Retinal pigment epithelial cell (primary cell): ENCODE results near the gene ATPAF1.
"Not testable (repeated sequence)": the region's sequence is repeated elsewhere in the genome, so short reads cannot be mapped to it uniquely, and the experiment has no call there.

Experiments
- DNase-seq: peaks from one replicate; pipeline ENCODE4 v3.0.0-alpha.2; 2010; ENCODE audit warnings: low read depth
- H3K4me3 ChIP-seq: 2 replicates; pipeline ENCODE4 v1.5.1; 2011; ENCODE audit warnings: mild to moderate bottlenecking, low read length, control low read depth, moderate library complexity
- TF ChIP-seq, protein P1 (sequence below): conservative IDR thresholded peaks from 2 replicates; pipeline ENCODE4 v1.5.1; 2011; ENCODE audit warnings: low read depth, low read length, control low read depth, inconsistent platforms

ATPAF1 gene

DNA sequence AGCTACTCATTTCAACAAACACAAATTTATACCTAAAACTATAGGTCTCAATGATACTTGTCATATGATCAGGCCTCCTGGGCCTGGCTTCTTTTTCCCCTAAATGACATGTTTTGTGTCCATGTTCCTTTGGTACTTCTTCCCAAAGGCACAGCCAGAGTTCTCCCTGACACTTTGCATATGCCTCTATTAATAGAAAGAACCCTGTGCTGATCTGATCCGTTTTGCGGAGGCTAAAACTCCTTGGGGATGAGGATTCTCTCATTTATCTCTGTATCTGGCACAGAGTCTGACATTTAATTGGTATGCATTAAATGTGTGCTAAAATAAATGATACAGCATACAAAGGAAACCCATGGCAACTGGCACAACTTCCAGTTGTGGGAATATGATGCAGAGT is 11.5 kb downstream of the ATPAF1 start:
- no peak overlapping the region for H3K4me3 ChIP-seq
- TF ChIP-seq, protein P1, sequence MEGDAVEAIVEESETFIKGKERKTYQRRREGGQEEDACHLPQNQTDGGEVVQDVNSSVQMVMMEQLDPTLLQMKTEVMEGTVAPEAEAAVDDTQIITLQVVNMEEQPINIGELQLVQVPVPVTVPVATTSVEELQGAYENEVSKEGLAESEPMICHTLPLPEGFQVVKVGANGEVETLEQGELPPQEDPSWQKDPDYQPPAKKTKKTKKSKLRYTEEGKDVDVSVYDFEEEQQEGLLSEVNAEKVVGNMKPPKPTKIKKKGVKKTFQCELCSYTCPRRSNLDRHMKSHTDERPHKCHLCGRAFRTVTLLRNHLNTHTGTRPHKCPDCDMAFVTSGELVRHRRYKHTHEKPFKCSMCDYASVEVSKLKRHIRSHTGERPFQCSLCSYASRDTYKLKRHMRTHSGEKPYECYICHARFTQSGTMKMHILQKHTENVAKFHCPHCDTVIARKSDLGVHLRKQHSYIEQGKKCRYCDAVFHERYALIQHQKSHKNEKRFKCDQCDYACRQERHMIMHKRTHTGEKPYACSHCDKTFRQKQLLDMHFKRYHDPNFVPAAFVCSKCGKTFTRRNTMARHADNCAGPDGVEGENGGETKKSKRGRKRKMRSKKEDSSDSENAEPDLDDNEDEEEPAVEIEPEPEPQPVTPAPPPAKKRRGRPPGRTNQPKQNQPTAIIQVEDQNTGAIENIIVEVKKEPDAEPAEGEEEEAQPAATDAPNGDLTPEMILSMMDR, result no peak
- no peak for DNase-seq

DNA sequence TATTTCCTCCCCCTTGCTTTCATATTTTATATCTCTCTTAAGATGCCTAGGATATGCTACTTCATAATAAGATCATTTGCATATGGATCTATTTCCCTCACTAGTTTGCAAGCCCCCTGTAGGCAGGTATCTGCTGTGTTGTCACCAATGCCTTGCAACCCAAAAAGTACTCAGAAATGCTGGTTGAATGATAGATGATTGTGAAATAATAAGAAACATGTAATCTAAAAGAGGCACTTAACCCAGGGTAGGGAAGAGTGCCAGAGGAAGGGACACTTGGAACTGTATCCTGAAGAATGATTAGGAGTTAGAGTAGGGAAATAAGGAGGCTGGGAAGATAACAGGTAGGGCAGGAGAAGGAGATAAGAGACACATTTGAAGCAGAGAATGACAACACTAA is 12.3 kb downstream of the ATPAF1 start:
- H3K4me3 ChIP-seq, result no peak overlapping the region
- TF ChIP-seq, protein P1, result no peak
- DNase-seq, result no peak

DNA sequence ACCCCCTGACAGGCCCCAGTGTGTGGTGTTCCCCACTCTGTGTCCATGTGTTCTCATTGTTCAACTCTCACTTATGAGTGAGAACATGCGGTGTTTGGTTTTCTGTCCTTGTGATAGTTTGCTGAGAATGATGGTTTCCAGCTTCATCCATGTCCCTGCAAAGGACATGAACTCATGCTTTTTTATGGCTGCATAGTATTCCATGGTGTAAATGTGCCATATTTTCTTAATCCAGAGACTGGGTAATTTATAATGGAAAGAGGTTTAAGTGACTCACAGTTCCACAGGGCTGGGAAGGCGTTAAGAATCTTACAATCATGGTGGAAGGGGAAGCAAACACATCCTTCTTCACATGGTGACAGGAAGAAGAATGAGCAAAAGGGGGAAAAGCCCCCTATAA is 13.5 kb downstream of the ATPAF1 start:
- H3K4me3 ChIP-seq, DNase-seq: not testable (repeated sequence)

DNA sequence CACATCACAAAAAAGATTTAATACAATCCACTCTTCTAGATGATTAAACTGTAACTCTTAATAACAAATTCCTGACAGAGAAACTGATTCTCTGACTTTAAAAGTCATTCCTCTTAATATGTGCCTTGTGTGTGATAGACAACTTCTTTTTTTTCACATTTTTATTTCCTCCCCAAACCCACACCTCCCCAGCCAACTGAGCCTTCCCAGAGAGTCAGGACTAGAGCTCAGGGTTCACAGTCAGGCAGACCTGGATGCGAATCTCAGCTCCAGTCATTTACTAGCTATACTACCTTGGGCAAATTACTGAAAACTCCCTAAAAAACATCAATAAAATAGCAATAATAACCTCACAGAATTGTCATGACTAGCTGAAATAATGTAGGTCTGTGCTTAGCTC is 14.2 kb downstream of the ATPAF1 start:
- H3K4me3 ChIP-seq, result no peak overlapping the region
- no peak for DNase-seq
- TF ChIP-seq, protein P1, result no peak

DNA sequence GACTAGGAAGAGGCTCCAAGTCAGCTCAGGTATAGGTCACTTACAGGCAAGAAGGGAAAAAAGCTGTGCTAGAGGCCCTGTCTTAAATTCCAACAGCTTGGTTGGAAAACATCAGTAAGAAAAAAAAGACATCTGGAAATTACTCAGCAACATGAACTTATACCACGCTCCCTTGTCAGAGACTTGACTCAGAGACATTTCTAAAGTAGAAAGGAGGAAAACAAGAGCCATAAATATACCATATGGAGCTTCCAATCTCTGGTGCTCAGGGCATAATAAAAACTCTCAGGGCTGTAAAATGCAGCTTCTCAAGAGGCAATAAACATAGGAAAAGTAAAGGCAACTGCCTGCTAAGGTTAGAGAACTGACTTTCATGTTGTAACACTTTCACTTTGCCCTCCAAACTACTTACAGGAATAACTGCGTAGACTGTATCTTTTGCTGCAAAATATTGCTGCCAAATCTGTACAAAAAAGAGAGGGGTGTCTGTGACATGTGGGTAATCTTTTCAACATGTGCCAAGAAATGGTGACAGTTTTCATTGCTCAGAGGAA is 14.7 kb downstream of the ATPAF1 start:
- TF ChIP-seq, protein P1, result no peak
- no peak for DNase-seq

DNA sequence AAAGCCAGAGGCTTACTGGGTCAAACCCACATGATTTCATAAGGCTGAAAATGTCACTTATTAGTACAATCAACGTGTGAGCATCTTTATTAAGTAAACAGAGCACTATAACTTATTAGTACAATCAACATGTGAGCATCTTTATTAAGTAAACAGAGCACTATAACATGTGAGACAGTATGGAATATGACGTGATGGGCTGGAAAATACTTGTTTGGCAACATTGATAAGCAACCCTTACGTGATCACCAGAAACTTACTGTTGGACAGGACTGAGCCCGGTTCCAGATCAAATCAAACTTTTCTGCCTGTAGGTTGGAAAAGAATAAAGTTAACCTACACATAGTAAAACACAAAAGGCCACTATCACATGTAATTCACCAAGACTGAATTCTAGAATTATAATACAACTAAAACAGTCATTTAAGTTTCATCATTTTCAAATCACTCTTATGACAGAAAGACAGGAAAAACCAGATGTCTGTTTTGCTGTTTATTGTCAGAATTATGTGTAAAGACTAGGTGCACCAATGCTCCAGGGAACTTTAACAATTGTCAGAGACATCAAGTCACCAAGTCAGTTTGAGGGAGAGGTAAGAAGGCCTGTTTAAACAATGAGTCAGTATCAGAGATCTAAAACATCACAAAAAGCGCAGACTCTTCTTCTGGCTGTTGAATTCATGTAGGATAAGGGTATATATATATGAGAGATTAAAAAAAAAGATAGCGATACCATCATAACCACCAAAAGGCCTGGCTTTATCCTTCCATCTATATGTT is 15.7 kb downstream of the ATPAF1 start:
- no peak overlapping the region for H3K4me3 ChIP-seq
- TF ChIP-seq, protein P1, result no peak

More for the DNA sequence above, 14.7 kb downstream of the ATPAF1 start:
- no peak overlapping the region for H3K4me3 ChIP-seq

DNA sequence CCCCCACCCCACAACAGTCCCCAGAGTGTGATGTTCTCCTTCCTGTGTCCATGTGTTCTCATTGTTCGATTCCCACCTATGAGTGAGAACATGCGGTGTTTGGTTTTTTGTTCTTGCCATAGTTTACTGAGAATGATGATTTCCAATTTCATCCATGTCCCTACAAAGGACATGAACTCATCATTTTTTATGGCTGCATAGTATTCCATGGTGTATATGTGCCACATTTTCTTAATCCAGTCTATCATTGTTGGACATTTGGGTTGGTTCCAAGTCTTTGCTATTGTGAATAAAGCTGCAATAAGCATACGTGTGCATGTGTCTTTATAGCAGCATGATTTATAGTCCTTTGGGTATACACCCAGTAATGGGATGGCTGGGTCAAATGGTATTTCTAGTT is 17.0 kb downstream of the ATPAF1 start:
- not testable (repeated sequence) for DNase-seq, H3K4me3 ChIP-seq

More for the DNA sequence above, 15.7 kb downstream of the ATPAF1 start:
- no peak for DNase-seq

DNA sequence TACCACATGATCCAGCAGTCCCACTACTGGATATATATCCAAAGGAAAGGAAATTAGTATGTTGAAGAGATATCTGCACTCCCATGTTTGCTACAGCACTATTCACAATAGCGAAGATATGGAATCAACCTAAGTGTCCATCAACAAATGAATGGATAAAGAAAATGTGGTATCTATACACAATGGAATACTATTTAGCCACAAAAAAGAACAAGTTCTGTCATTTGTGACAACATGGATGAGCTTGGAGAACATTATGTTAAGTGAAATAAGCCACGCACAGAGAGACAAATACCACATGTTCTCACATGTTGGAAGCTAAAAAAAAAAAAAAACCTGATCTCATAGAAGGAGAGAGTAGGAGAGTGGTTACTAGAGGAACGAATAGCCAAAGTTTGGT is 17.7 kb downstream of the ATPAF1 start:
- TF ChIP-seq, protein P1, result no peak

More for the DNA sequence above, 17.7 kb downstream of the ATPAF1 start:
- H3K4me3 ChIP-seq, result no peak overlapping the region
- no peak for DNase-seq
